Measurements from ENCODE around the gene PRPF8. TPM values are rescaled to one million over a fixed set of nuclear protein-coding genes. Genes with fewer than 3 reads are reported as not detected.

Gene PRPF8
- total and polyA plus RNA-seq, 2 of the 13 experiments (the other 11 are each of a cell fraction or from before 2014, with no cell fraction given): 112 to 179 TPM

- TF ChIP-seq ZNF280D (CRISPR knock-in tag; IDR thresholded peaks at IDR 0.05) (peak; percentile 70; the same call in 1 of the 2 replicates), ZNF589 (CRISPR knock-in tag; conservative IDR thresholded peaks at IDR 0.05) (peak; percentile 41; the same call in 1 of the 2 replicates), ZNF180 (CRISPR knock-in tag; IDR thresholded peaks at IDR 0.05; ENCODE audit: borderline replicate concordance, low read depth) (no peak), ZNF18 (CRISPR knock-in tag; IDR thresholded peaks at IDR 0.05; ENCODE audit: insufficient replicate concordance) (peak; percentile 74), ZNF615 (CRISPR knock-in tag; IDR thresholded peaks at IDR 0.05; ENCODE audit: borderline replicate concordance) (no peak; the same call in 1 of the 2 replicates), HOXA9 (CRISPR knock-in tag; IDR thresholded peaks at IDR 0.05; ENCODE audit: borderline replicate concordance) (0 out of 2 replicates have a peak, but pooled peaks have one; percentile 57), HNF4A (CRISPR knock-in tag; IDR thresholded peaks at IDR 0.05) (0 out of 2 replicates have a peak, but pooled peaks have one; percentile 23), ZNF549 (CRISPR knock-in tag; IDR thresholded peaks at IDR 0.05) (0 out of 2 replicates have a peak, but pooled peaks have one; percentile 45), ZBTB7A (CRISPR knock-in tag; IDR thresholded peaks at IDR 0.05) (peak; percentile 46), KDM1A (CRISPR knock-in tag; IDR thresholded peaks at IDR 0.05) (peak; percentile 27; the same call in 1 of the 2 replicates), ZSCAN21 (CRISPR knock-in tag; IDR thresholded peaks at IDR 0.05; ENCODE audit: borderline replicate concordance) (peak; percentile 43), SPEN (CRISPR knock-in tag; IDR thresholded peaks at IDR 0.05; ENCODE audit: low read depth) (peak; percentile 68), YY1 (IDR thresholded peaks at IDR 0.05; ENCODE audit: insufficient read depth, insufficient replicate concordance, low read depth, low read length) (peak; percentile 90), ATF4 (CRISPR knock-in tag; IDR thresholded peaks at IDR 0.05) (peak in 1 of 2 experiments; percentile 29; a peak in 1 of 4 replicates), FOSL1 (CRISPR knock-in tag; IDR thresholded peaks at IDR 0.05; ENCODE audit: borderline replicate concordance) (peak; percentile 38; the same call in 1 of the 2 replicates), ZNF337 (CRISPR knock-in tag; IDR thresholded peaks at IDR 0.05; ENCODE audit: borderline replicate concordance, low read depth) (no peak), ZNF605 (CRISPR knock-in tag; IDR thresholded peaks at IDR 0.05) (no peak; the same call in 1 of the 2 replicates), FOXO1 (CRISPR knock-in tag; IDR thresholded peaks at IDR 0.05) (0 out of 2 replicates have a peak, but pooled peaks have one; percentile 5), ZNF574 (CRISPR knock-in tag; IDR thresholded peaks at IDR 0.05) (peak; percentile 64; the same call in 1 of the 2 replicates)
These were observed 35.5 kb downstream of the PRPF8 start (continued) for GRCh38 chr17:1648963-1649843.
